K562 (cell line): Measurements from ENCODE around the gene CDC45. TPM values are rescaled to one million over a fixed set of nuclear protein-coding genes. Genes with fewer than 3 reads are reported as not detected.

ENCODE experiments used
- ARID4B ChIP-seq: sonication (generic); formaldehyde crosslinking; IDR thresholded peaks from 2 replicates; pipeline ENCODE4 v1.8.0; 2022; ENCODE audit warnings: mild to moderate bottlenecking, missing genetic modification reagents
- BHLHE40 ChIP-seq: IDR thresholded peaks from 2 replicates; pipeline ENCODE4 v1.6.1; 2011; ENCODE audit warnings: low read length, improper control_type of control experiment
- CBFA2T3 ChIP-seq: fragments of 450-650 bp; IDR thresholded peaks from 2 replicates; pipeline ENCODE4 v1.6.1; 2017
- EHMT2 ChIP-seq: fragments of 450-650 bp; IDR thresholded peaks from 2 replicates; pipeline ENCODE4 v1.6.1; 2018; ENCODE audit warnings: antibody characterized with exemption
- GTF2A2 ChIP-seq: IDR thresholded peaks from 2 replicates; pipeline ENCODE4 v1.6.1; 2016; ENCODE audit warnings: mild to moderate bottlenecking, missing genetic modification characterization, missing compliant biosample characterization
- HMGXB4 ChIP-seq: sonication (generic); formaldehyde crosslinking; IDR thresholded peaks from 2 replicates; pipeline ENCODE4 v1.8.1; 2023; ENCODE audit warnings: mild to moderate bottlenecking, missing genetic modification reagents
- JUN ChIP-seq, 2 experiments: sonication (generic) in 1 of 2; formaldehyde crosslinking in 1 of 2; IDR thresholded peaks; 2 replicates each; pipeline versions ENCODE4 v1.6.1 to v1.8.0; 2012 to 2022; ENCODE audit warnings: borderline replicate concordance in 2 of 2, mild to moderate bottlenecking in 2 of 2, improper control_type of control experiment in 1 of 2, low read depth in 1 of 2, low read length in 1 of 2, missing genetic modification reagents in 1 of 2
- KLF1 ChIP-seq: fragments of 450-650 bp; IDR thresholded peaks from 2 replicates; pipeline ENCODE4 v1.6.1; 2016; ENCODE audit warnings: missing genetic modification characterization, missing compliant biosample characterization
- MTF1 ChIP-seq: fragments of 250-450 bp; sonication (Bioruptor Pico); IDR thresholded peaks from 2 replicates; pipeline ENCODE4 v1.9.0; 2021; ENCODE audit warnings: moderate library complexity, mild to moderate bottlenecking, inconsistent platforms, borderline replicate concordance
- NR2F6 ChIP-seq: fragments of 450-650 bp; formaldehyde crosslinking; IDR thresholded peaks from 2 replicates; pipeline ENCODE4 v1.4.0; 2020; ENCODE audit warnings: mild to moderate bottlenecking
- PHB2 ChIP-seq: fragments of 450-650 bp; IDR thresholded peaks from 2 replicates; pipeline ENCODE4 v1.6.1; 2017; ENCODE audit warnings: low read depth
- PTRF ChIP-seq: fragments of 450-650 bp; IDR thresholded peaks from 2 replicates; pipeline ENCODE4 v1.6.1; 2016; ENCODE audit warnings: mild to moderate bottlenecking, missing genetic modification characterization, missing compliant biosample characterization
- RBM17 ChIP-seq: fragments of 200-400 bp; formaldehyde crosslinking; IDR thresholded peaks from 2 replicates; pipeline ENCODE4 v1.6.1; 2017; ENCODE audit warnings: low read depth, mild to moderate bottlenecking, low read length, borderline replicate concordance
- SAFB ChIP-seq: fragments of 200-400 bp; formaldehyde crosslinking; IDR thresholded peaks from 2 replicates; pipeline ENCODE4 v1.6.1; 2017; ENCODE audit warnings: low read depth, low read length, borderline replicate concordance
- SAP30 ChIP-seq: fragments of 200-600 bp; sonication (generic); IDR thresholded peaks from 2 replicates; pipeline ENCODE4 v1.6.1; 2012; ENCODE audit warnings: borderline replicate concordance, low read depth, mild to moderate bottlenecking, moderate library complexity, low read length, control low read depth, inconsistent platforms; ENCODE audit not compliant: insufficient read depth, poor library complexity, severe bottlenecking
- SMAD4 ChIP-seq: fragments of 250-450 bp; sonication (Bioruptor Pico); conservative IDR thresholded peaks from 2 replicates; pipeline ENCODE4 v1.8.0; 2021; ENCODE audit warnings: inconsistent platforms, mild to moderate bottlenecking, moderate library complexity
- polyA plus RNA-seq, 8 experiments: library from polyadenylated mRNA; depleted of rRNA in 4 of 8; stranded (reverse) in 5 of 8; unstranded in 3 of 8; fragments of >200 nt; fragmentation: Nextera tagmentation in 2 of 8; fragmentation: Illumina TruSeq in 1 of 8; extraction: Ambion mirVana in 2 of 8; extraction: Trizol in 1 of 8; gene quantifications; 2 replicates each; pipeline versions ENCODE4 v1.2.1 to v1.2.3, GENCODE V29; 2011 to 2014; ENCODE audit warnings: inconsistent platforms in 1 of 8, missing spikeins in 1 of 8
- total RNA-seq, 7 experiments: library from RNA; depleted of rRNA in 6 of 7; stranded (reverse); fragments of >200 nt in 6 of 7; fragmentation: Illumina TruSeq in 2 of 7; extraction: Trizol in 2 of 7; gene quantifications; 2 replicates each; pipeline versions ENCODE4 v1.2.1 to v1.2.3, GENCODE V29; 2011 to 2021; ENCODE audit warnings: low replicate concordance in 1 of 7
- TF ChIP-seq, protein P1 (sequence below), 2 experiments: IDR thresholded peaks; 2 replicates each; pipeline ENCODE4 v1.6.1; 2011; ENCODE audit warnings: borderline replicate concordance in 1 of 2, control low read depth in 1 of 2, low read depth in 1 of 2, low read length in 1 of 2, mild to moderate bottlenecking in 1 of 2, mixed read lengths in 1 of 2, moderate library complexity in 1 of 2; ENCODE audit not compliant: insufficient read depth in 1 of 2, insufficient read length in 1 of 2, poor library complexity in 1 of 2, severe bottlenecking in 1 of 2; ENCODE audit errors: extremely low read depth in 1 of 2
- TF ChIP-seq, protein P2 (sequence below): fragments of 250-450 bp; sonication (Bioruptor Pico); IDR thresholded peaks from 2 replicates; pipeline ENCODE4 v1.9.0; 2021; ENCODE audit warnings: mild to moderate bottlenecking, inconsistent platforms

Gene CDC45
- total and polyA plus RNA-seq, 9 of the 15 experiments (the other 6 are each of a cell fraction or from before 2014, with no cell fraction given) = 251 to 580 (median 410) TPM

GRCh38 chr22:19478901-19479354 lies 792 bp upstream of the CDC45 start, which contains the start of gene UFD1 (continued):
- TF ChIP-seq ARID4B = no peak
- TF ChIP-seq SAP30 = peak; percentile 49
- TF ChIP-seq, protein P1, sequence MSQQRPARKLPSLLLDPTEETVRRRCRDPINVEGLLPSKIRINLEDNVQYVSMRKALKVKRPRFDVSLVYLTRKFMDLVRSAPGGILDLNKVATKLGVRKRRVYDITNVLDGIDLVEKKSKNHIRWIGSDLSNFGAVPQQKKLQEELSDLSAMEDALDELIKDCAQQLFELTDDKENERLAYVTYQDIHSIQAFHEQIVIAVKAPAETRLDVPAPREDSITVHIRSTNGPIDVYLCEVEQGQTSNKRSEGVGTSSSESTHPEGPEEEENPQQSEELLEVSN (IDR thresholded peaks at IDR 0.05; ENCODE audit: borderline replicate concordance in 1 of 2, extremely low read depth in 1 of 2, insufficient read depth in 1 of 2, insufficient read length in 1 of 2, low read depth in 1 of 2, low read length in 1 of 2, poor library complexity in 1 of 2, severe bottlenecking in 1 of 2) = peak in 1 of 2 experiments; percentile 32
- TF ChIP-seq PHB2 = no peak
- no peak for TF ChIP-seq SAFB
- no peak for TF ChIP-seq RBM17
- TF ChIP-seq, protein P2, sequence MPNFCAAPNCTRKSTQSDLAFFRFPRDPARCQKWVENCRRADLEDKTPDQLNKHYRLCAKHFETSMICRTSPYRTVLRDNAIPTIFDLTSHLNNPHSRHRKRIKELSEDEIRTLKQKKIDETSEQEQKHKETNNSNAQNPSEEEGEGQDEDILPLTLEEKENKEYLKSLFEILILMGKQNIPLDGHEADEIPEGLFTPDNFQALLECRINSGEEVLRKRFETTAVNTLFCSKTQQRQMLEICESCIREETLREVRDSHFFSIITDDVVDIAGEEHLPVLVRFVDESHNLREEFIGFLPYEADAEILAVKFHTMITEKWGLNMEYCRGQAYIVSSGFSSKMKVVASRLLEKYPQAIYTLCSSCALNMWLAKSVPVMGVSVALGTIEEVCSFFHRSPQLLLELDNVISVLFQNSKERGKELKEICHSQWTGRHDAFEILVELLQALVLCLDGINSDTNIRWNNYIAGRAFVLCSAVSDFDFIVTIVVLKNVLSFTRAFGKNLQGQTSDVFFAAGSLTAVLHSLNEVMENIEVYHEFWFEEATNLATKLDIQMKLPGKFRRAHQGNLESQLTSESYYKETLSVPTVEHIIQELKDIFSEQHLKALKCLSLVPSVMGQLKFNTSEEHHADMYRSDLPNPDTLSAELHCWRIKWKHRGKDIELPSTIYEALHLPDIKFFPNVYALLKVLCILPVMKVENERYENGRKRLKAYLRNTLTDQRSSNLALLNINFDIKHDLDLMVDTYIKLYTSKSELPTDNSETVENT (CRISPR knock-in tag) = 0 out of 2 replicates have a peak, but pooled peaks have one; percentile 9
- TF ChIP-seq HMGXB4 = 0 out of 2 replicates have a peak, but pooled peaks have one; percentile 81
- TF ChIP-seq JUN (IDR thresholded peaks at IDR 0.05; ENCODE audit: borderline replicate concordance, low read depth, low read length) = 0 out of 2 replicates have a peak, but pooled peaks have one; percentile 72
- TF ChIP-seq JUN (CRISPR knock-in tag; IDR thresholded peaks at IDR 0.05; ENCODE audit: borderline replicate concordance) = no peak
- TF ChIP-seq BHLHE40 = peak; percentile 98
- TF ChIP-seq CBFA2T3 = no peak
- TF ChIP-seq NR2F6 (CRISPR knock-in tag) = no peak
- TF ChIP-seq SMAD4 = peak; percentile 99; the same call in 1 of the 2 replicates
- TF ChIP-seq GTF2A2 = peak; percentile 88
- TF ChIP-seq PTRF (tag) = no peak
- peak; percentile 100 for TF ChIP-seq KLF1 (tag)
- 0 out of 2 replicates have a peak, but pooled peaks have one; percentile 65 for TF ChIP-seq MTF1 (CRISPR knock-in tag)
- no peak for TF ChIP-seq EHMT2
